K562 (cell line): ENCODE measurements around the gene MYO18B. TPM values are rescaled to one million over a fixed set of nuclear protein-coding genes. Genes with fewer than 3 reads are reported as not detected.

Experiments used
- ARID4B ChIP-seq: sonication (generic); formaldehyde crosslinking; IDR thresholded peaks from 2 replicates; pipeline ENCODE4 v1.8.0; 2022; ENCODE audit warnings: mild to moderate bottlenecking, missing genetic modification reagents
- CEBPG ChIP-seq, 3 experiments: fragments of 200-800 bp in 1 of 3; sonication (Bioruptor generic) in 1 of 3; sonication (generic) in 1 of 3; formaldehyde crosslinking in 1 of 3; IDR thresholded peaks in 2 of 3; conservative IDR thresholded peaks in 1 of 3; 2 replicates each; pipeline versions ENCODE4 v1.6.1 to v1.8.0; 2016 to 2022; ENCODE audit warnings: missing compliant biosample characterization in 2 of 3, missing genetic modification characterization in 2 of 3, mild to moderate bottlenecking in 1 of 3, missing genetic modification reagents in 1 of 3
- CXXC5 ChIP-seq: fragments of 250-450 bp; sonication (Bioruptor Pico); IDR thresholded peaks from 2 replicates; pipeline ENCODE4 v1.8.0; 2022; ENCODE audit warnings: inconsistent platforms, mild to moderate bottlenecking, moderate library complexity
- DMBX1 ChIP-seq: fragments of 250-450 bp; sonication (Bioruptor Pico); IDR thresholded peaks from 2 replicates; pipeline ENCODE4 v1.8.0; 2022; ENCODE audit warnings: inconsistent platforms, mild to moderate bottlenecking, moderate library complexity, borderline replicate concordance
- E2F3 ChIP-seq: fragments of 250-450 bp; sonication (Bioruptor Pico); IDR thresholded peaks from 2 replicates; pipeline ENCODE4 v1.4.0; 2020; ENCODE audit warnings: mild to moderate bottlenecking
- GMEB1 ChIP-seq: fragments of 250-450 bp; sonication (Bioruptor Pico); IDR thresholded peaks from 2 replicates; pipeline ENCODE4 v1.4.0; 2020; ENCODE audit warnings: mild to moderate bottlenecking
- KDM5B ChIP-seq: fragments of 200-600 bp; sonication (generic); IDR thresholded peaks from 2 replicates; pipeline ENCODE4 v1.6.1; 2012; ENCODE audit warnings: low read depth, mild to moderate bottlenecking, moderate library complexity, low read length, control low read depth, inconsistent platforms; ENCODE audit not compliant: insufficient replicate concordance
- KLF1 ChIP-seq: fragments of 450-650 bp; IDR thresholded peaks from 2 replicates; pipeline ENCODE4 v1.6.1; 2016; ENCODE audit warnings: missing genetic modification characterization, missing compliant biosample characterization
- L3MBTL2 ChIP-seq: fragments of 450-650 bp; IDR thresholded peaks from 2 replicates; pipeline ENCODE4 v1.6.1; 2016; ENCODE audit warnings: mild to moderate bottlenecking, moderate library complexity
- NCOA1 ChIP-seq: fragments of 450-650 bp; IDR thresholded peaks from 2 replicates; pipeline ENCODE4 v1.6.1; 2016; ENCODE audit warnings: low read depth
- NR2C1 ChIP-seq, 2 experiments: fragments of 450-650 bp; IDR thresholded peaks; 2 replicates each; pipeline ENCODE4 v1.6.1; 2017; ENCODE audit warnings: mild to moderate bottlenecking in 2 of 2, antibody characterized with exemption in 1 of 2, inconsistent platforms in 1 of 2, missing compliant biosample characterization in 1 of 2, missing genetic modification characterization in 1 of 2
- OTX1 ChIP-seq: fragments of 450-650 bp; formaldehyde crosslinking; IDR thresholded peaks from 2 replicates; pipeline ENCODE4 v1.4.0; 2022; ENCODE audit warnings: mild to moderate bottlenecking
- RAD21 ChIP-seq, 2 experiments: fragments of 250-450 bp in 1 of 2; fragments of 450-650 bp in 1 of 2; sonication (Bioruptor Pico) in 1 of 2; formaldehyde crosslinking in 1 of 2; IDR thresholded peaks in 1 of 2; conservative IDR thresholded peaks in 1 of 2; 2 replicates each; pipeline versions ENCODE4 v1.4.0 to v1.8.0; 2020 to 2022; ENCODE audit warnings: mild to moderate bottlenecking in 2 of 2, moderate library complexity in 1 of 2
- RBFOX2 ChIP-seq: fragments of 200-400 bp; formaldehyde crosslinking; IDR thresholded peaks from 2 replicates; pipeline ENCODE4 v1.6.1; 2017; ENCODE audit warnings: low read depth, mild to moderate bottlenecking, low read length, moderate library complexity
- SRSF7 ChIP-seq: fragments of 200-400 bp; formaldehyde crosslinking; optimal IDR thresholded peaks from 2 replicates; pipeline ENCODE3; 2017; ENCODE audit warnings: mild to moderate bottlenecking, low read depth, low read length
- STAT5B ChIP-seq: fragments of 250-450 bp; sonication (Bioruptor Pico); IDR thresholded peaks from 2 replicates; pipeline ENCODE4 v1.8.0; 2021; ENCODE audit warnings: mild to moderate bottlenecking, inconsistent platforms
- TEAD1 ChIP-seq, 2 experiments: fragments of 450-650 bp in 1 of 2; sonication (generic) in 1 of 2; formaldehyde crosslinking; IDR thresholded peaks; 2 replicates each; pipeline versions ENCODE4 v1.4.0 to v1.8.0; 2020 to 2022; ENCODE audit warnings: mild to moderate bottlenecking in 2 of 2, missing genetic modification reagents in 1 of 2
- ZBTB1 ChIP-seq: sonication (generic); formaldehyde crosslinking; IDR thresholded peaks from 2 replicates; pipeline ENCODE4 v1.8.1; 2023; ENCODE audit warnings: missing genetic modification reagents, low read depth, mild to moderate bottlenecking, borderline replicate concordance
- ZC3H8 ChIP-seq: fragments of 450-650 bp; IDR thresholded peaks from 2 replicates; pipeline ENCODE4 v1.6.1; 2017
- ZNF175 ChIP-seq: fragments of 200-800 bp; sonication (Bioruptor generic); IDR thresholded peaks from 2 replicates; pipeline ENCODE4 v1.6.1; 2016; ENCODE audit warnings: low read depth, mild to moderate bottlenecking, missing genetic modification characterization, missing compliant biosample characterization
- ZNF24 ChIP-seq: fragments of 450-650 bp; IDR thresholded peaks from 2 replicates; pipeline ENCODE4 v1.6.1; 2016
- polyA plus RNA-seq, 8 experiments: library from polyadenylated mRNA; depleted of rRNA in 4 of 8; stranded (reverse) in 5 of 8; unstranded in 3 of 8; fragments of >200 nt; fragmentation: Nextera tagmentation in 2 of 8; fragmentation: Illumina TruSeq in 1 of 8; extraction: Ambion mirVana in 2 of 8; extraction: Trizol in 1 of 8; gene quantifications; 2 replicates each; pipeline versions ENCODE4 v1.2.1 to v1.2.3, GENCODE V29; 2011 to 2014; ENCODE audit warnings: inconsistent platforms in 1 of 8, missing spikeins in 1 of 8
- total RNA-seq, 7 experiments: library from RNA; depleted of rRNA in 6 of 7; stranded (reverse); fragments of >200 nt in 6 of 7; fragmentation: Illumina TruSeq in 2 of 7; extraction: Trizol in 2 of 7; gene quantifications; 2 replicates each; pipeline versions ENCODE4 v1.2.1 to v1.2.3, GENCODE V29; 2011 to 2021; ENCODE audit warnings: low replicate concordance in 1 of 7

Gene MYO18B
- total and polyA plus RNA-seq, 9 of the 15 experiments (the other 6 are each of a cell fraction or from before 2014, with no cell fraction given), result 0.06 to 7.0 (median 4.3) TPM

- peak; percentile 39 to 88; a peak in 3 of 4 replicates for TF ChIP-seq TEAD1 (CRISPR knock-in tag; IDR thresholded peaks at IDR 0.05)
- TF ChIP-seq GMEB1 (CRISPR knock-in tag), result no peak
- TF ChIP-seq ZNF175 (CRISPR knock-in tag), result peak; percentile 81
- TF ChIP-seq CXXC5 (CRISPR knock-in tag), result peak; percentile 66; the same call in 1 of the 2 replicates
- no peak for TF ChIP-seq ZBTB1
- peak; percentile 49; the same call in 1 of the 2 replicates for TF ChIP-seq DMBX1 (CRISPR knock-in tag)
- no peak for TF ChIP-seq KLF1 (tag)
- TF ChIP-seq OTX1, result no peak
- no peak for TF ChIP-seq E2F3 (CRISPR knock-in tag)
- peak; percentile 98 for TF ChIP-seq L3MBTL2
- peak in 1 of 2 experiments; percentile 39; a peak in 2 of 4 replicates for TF ChIP-seq RAD21 (CRISPR knock-in tag; conservative IDR thresholded peaks at IDR 0.05 in 1 of 2, IDR thresholded peaks at IDR 0.05 in 1 of 2)
- no peak; the same call in 1 of the 2 replicates for TF ChIP-seq NCOA1
- TF ChIP-seq RBFOX2, result peak; percentile 80
- no peak for TF ChIP-seq ARID4B
- TF ChIP-seq ZNF24, result peak; percentile 29; the same call in 1 of the 2 replicates
- no peak for TF ChIP-seq SRSF7
- no peak for TF ChIP-seq CEBPG (CRISPR knock-in tag; IDR thresholded peaks at IDR 0.05)
- TF ChIP-seq CEBPG (tag; conservative IDR thresholded peaks at IDR 0.05 in 1 of 2, IDR thresholded peaks at IDR 0.05 in 1 of 2), result no peak
- no peak for TF ChIP-seq STAT5B (CRISPR knock-in tag)
- TF ChIP-seq NR2C1 (IDR thresholded peaks at IDR 0.05), result no peak
- peak; percentile 62 for TF ChIP-seq NR2C1 (tag; IDR thresholded peaks at IDR 0.05)
- TF ChIP-seq KDM5B, result peak; percentile 52
- TF ChIP-seq ZC3H8, result no peak
These were observed at the start of gene MYO18B (continued) for GRCh38 chr22:25741692-25742626.
